Thoracic aorta (tissue), 2 donors: ENCODE measurements around the gene LMO7. TPM values are rescaled to one million over a fixed set of nuclear protein-coding genes. Genes with fewer than 3 reads are reported as not detected.

Experiments
- ATAC-seq: fragments of 150-250 bp; one replicate; pipeline ENCODE4 v1.8.0; 2017; ENCODE audit warnings: low read depth; ENCODE audit not compliant: insufficient number of reproducible peaks, low FRiP score
- DNase-seq: peaks from one replicate; pipeline ENCODE4 v3.0.0-alpha.2; 2020; ENCODE audit warnings: low spot score
- H3K27ac ChIP-seq, 2 donors: fragments of 200-600 bp; sonication (generic); 1 replicate in 1 of 2; 2 replicates in 1 of 2; pipeline ENCODE4 v1.5.1; 2016; ENCODE audit warnings: mild to moderate bottlenecking in 2 of 2, moderate library complexity in 2 of 2
- H3K27me3 ChIP-seq: fragments of 200-600 bp; sonication (generic); replicated peaks from 2 replicates; pipeline ENCODE4 v1.6.0; 2016; ENCODE audit warnings: mild to moderate bottlenecking; ENCODE audit not compliant: insufficient read depth
- H3K36me3 ChIP-seq: fragments of 200-600 bp; sonication (generic); one replicate; pipeline ENCODE4 v1.5.1; 2016
- H3K4me1 ChIP-seq, 2 donors: fragments of 200-600 bp; sonication (generic); 1 replicate in 1 of 2; 2 replicates in 1 of 2; pipeline versions ENCODE4 v1.5.1 to v1.6.0; 2016; ENCODE audit warnings: low read depth in 2 of 2, mild to moderate bottlenecking in 1 of 2; ENCODE audit not compliant: control insufficient read depth in 1 of 2
- H3K4me3 ChIP-seq: fragments of 200-600 bp; sonication (generic); 2 replicates; pipeline ENCODE4 v1.5.1; 2016; ENCODE audit warnings: mild to moderate bottlenecking
- H3K9me3 ChIP-seq: fragments of 200-600 bp; sonication (generic); 2 replicates; pipeline ENCODE4 v1.5.1; 2016
- total RNA-seq, 2 donors: library from RNA; depleted of rRNA; stranded (reverse); fragments of >200 nt; gene quantifications; one replicate each; pipeline versions ENCODE4 v1.1.0 to v1.2.3, GENCODE V29; 2016
- TF ChIP-seq, protein P1 (sequence below): fragments of 200-600 bp; sonication (generic); IDR thresholded peaks from one replicate; pipeline ENCODE4 v1.5.1; 2019; ENCODE audit warnings: antibody characterized with exemption

Gene LMO7
- total RNA-seq, 2 donors from 2014 or later, result 76.3 to 89.9 TPM

DNA sequence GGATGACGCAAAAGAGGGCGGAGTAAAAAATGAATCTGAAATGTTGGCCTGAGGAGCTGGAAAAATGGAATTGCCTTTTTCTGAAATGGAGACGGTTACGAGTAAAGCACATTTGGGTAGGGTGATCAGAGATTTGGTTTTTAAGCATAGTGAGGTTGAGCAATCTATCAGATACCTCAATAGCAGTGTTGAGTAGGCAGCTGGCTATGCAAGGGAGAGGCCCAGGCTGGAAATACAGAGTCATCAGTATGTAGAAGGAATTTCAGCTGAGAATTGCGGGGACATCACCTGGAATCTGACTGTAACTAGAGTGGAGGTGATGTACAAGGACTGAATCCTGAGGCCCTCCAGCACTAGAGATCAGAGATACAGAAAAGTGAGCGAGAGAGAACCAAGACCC, 224.8 kb downstream of the LMO7 start:
- DNase-seq (no peak), ATAC-seq (no peak)
- Histone ChIP-seq H3K4me3 (no peak overlapping the region), H3K9me3 (no peaks in the 10 kb centered on the region), H3K36me3 (peaks cover 8% of the 10 kb centered on the region), H3K27ac (no peak overlapping the region), H3K4me1 (no peaks in the 10 kb centered on the region), H3K27me3 (no peaks in the 10 kb centered on the region)
- TF ChIP-seq, protein P1, sequence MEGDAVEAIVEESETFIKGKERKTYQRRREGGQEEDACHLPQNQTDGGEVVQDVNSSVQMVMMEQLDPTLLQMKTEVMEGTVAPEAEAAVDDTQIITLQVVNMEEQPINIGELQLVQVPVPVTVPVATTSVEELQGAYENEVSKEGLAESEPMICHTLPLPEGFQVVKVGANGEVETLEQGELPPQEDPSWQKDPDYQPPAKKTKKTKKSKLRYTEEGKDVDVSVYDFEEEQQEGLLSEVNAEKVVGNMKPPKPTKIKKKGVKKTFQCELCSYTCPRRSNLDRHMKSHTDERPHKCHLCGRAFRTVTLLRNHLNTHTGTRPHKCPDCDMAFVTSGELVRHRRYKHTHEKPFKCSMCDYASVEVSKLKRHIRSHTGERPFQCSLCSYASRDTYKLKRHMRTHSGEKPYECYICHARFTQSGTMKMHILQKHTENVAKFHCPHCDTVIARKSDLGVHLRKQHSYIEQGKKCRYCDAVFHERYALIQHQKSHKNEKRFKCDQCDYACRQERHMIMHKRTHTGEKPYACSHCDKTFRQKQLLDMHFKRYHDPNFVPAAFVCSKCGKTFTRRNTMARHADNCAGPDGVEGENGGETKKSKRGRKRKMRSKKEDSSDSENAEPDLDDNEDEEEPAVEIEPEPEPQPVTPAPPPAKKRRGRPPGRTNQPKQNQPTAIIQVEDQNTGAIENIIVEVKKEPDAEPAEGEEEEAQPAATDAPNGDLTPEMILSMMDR, result no peak

DNA sequence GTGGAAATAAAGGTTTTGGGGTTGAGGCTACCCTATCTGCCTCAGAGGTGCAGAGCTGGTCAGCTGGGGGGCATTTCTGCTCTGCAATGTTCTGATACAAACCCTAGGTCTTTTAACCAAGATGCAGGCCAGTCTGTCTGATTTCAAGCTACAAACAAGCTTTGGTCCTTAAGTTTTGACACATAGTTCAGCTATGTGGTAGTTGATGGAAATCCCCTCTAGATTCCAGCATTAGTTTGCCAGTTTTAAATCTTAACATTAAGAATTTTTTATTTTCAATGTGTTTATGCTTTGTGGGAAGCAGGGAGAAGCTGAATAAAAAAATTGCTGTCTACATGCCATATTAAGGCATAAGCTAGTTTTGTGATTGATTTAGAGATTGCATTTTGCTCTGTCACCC, 225.7 kb downstream of the LMO7 start:
- TF ChIP-seq, protein P1, result no peak
- Histone ChIP-seq H3K27me3 (no peaks in the 10 kb centered on the region), H3K4me3 (no peak overlapping the region), H3K4me1 (no peaks in the 10 kb centered on the region), H3K9me3 (no peaks in the 10 kb centered on the region), H3K27ac (no peak overlapping the region), H3K36me3 (peaks cover 8% of the 10 kb centered on the region)
- DNase-seq (no peak), ATAC-seq (no peak)

- TF ChIP-seq, protein P1, result no peak
- Histone ChIP-seq H3K9me3 (no peaks in the 10 kb centered on the region), H3K27ac (no peak overlapping the region), H3K4me3 (no peak overlapping the region), H3K4me1 (no peaks in the 10 kb centered on the region), H3K36me3 (no peaks in the 10 kb centered on the region), H3K27me3 (no peaks in the 10 kb centered on the region)
- DNase-seq (no peak), ATAC-seq (no peak)
Measured at GRCh38 chr13:75864718-75865117, 228.6 kb downstream of the LMO7 start.

DNA sequence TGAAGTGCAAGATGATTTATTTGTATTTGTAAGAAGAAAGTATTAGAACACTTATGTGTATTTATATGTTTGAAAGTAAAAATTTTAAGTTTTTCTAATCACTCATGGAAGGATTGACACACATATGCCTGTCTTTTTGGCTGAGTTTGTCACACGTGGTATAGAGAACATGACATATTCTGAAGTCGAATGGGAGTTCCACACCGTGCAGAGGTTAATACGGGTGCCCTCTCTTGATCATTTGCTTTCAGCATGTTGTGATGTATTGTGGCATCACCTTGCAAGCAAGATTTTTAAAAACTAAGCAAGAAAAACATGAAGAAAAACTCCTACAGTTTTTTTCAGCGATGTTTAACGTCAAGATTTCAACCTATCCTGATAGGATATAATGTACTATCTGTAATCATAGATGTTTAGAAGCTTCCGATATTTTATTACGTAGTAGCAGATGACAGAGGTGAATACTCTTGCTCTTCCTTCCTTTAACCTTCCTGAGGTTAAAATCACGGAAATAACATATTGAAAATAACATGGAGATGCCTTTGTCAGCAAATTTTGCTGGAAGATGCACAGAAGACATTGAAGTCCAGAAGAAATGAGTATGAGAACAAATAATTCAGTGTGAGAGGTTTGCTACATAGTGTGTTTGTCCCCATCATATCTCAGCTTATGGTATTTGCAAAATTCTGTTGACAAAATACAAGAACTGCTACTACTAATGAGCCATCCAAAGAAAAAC, 231.4 kb downstream of the LMO7 start:
- H3K4me3 ChIP-seq, result no peak overlapping the region
- DNase-seq (no peak), ATAC-seq (no peak)
- H3K27me3 ChIP-seq, result no peaks in the 10 kb centered on the region
- no peak overlapping the region for H3K27ac ChIP-seq
- TF ChIP-seq, protein P1, result no peak
- H3K4me1 ChIP-seq, result peaks cover 0 to 5% of the 10 kb centered on the region in 2 donors
- H3K9me3 ChIP-seq, result no peaks in the 10 kb centered on the region
- H3K36me3 ChIP-seq, result no peaks in the 10 kb centered on the region

DNA sequence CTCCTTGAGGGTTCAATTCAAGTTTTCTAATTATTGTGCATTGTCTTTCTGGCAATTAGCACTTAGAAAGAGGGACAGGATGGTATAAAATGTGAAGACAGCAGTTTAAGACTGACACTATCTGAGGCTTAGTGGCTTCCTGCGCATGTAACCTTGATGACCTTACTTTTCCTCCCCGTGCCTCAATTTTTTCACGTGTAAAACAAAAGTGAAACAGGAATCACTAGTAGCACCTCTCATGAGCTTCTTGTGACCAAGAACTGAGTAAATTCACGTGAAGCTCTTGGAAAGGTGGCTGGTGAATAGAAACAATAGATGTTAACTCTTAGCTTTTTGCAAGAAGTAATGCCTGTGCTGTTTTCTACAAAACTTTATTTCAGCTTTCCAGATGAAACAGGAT, 233.9 kb downstream of the LMO7 start:
- no peaks in the 10 kb centered on the region for H3K27me3 ChIP-seq
- peak overlapping the region; percentile 77 for H3K4me3 ChIP-seq
- no peaks in the 10 kb centered on the region for H3K9me3 ChIP-seq
- no peak for ATAC-seq
- H3K27ac ChIP-seq, result no peak overlapping the region
- DNase-seq, result no peak
- H3K36me3 ChIP-seq, result no peaks in the 10 kb centered on the region
- H3K4me1 ChIP-seq, result peaks cover 0 to 5% of the 10 kb centered on the region in 2 donors
- TF ChIP-seq, protein P1, result no peak
